ENCODE results near the gene COPS3.

GRCh38 chr17:17280613-17281549 is at the start of gene COPS3:
- TF ChIP-seq CTCF (conservative IDR thresholded peaks at IDR 0.05; ENCODE audit: low read depth, low read length) (no peak), EZH2 (IDR thresholded peaks at IDR 0.05; ENCODE audit: borderline replicate concordance, low read depth, low read length, poor library complexity, severe bottlenecking) (no peak)
